IMR-90 (cell line): ENCODE measurements around the gene FNDC11. TPM values are rescaled to one million over a fixed set of nuclear protein-coding genes. Genes with fewer than 3 reads are reported as not detected.

ENCODE experiments used
- ATAC-seq: fragments of 200-7000 bp; cut with Tn5 transposase; 2 replicates; pipeline ENCODE4 v1.9.1; 2020; ENCODE audit warnings: low read depth, mild to moderate bottlenecking, moderate library complexity
- BruUV-seq: library from RNA; stranded (reverse); fragments of 400-500 nt; replicated peaks from 2 replicates; lab custom pipeline; 2021; lab: Mats Ljungman, UMichigan
- CTCF ChIA-PET: fragments of 300-600 bp; formaldehyde crosslinking; extraction: SDS; loops from one replicate; lab custom pipeline; 2021; ENCODE audit warnings: antibody characterized with exemption; lab: Yijun Ruan, JAX
- POLR2A ChIA-PET: fragments of 300-600 bp; sonication (Branson Sonifier 250); formaldehyde crosslinking; loops from one replicate; lab custom pipeline; 2022; ENCODE audit warnings: antibody characterized with exemption; ENCODE audit not compliant: unreplicated experiment; lab: Charles Lee
- DNase-seq: peaks from one replicate; pipeline ENCODE4 v3.0.0; 2013
- H2AFZ ChIP-seq: replicated peaks from 2 replicates; pipeline ENCODE3; 2013; ENCODE audit warnings: low read length, mild to moderate bottlenecking; ENCODE audit not compliant: poor library complexity
- H2AK5ac ChIP-seq: 2 replicates; pipeline ENCODE4 v1.6.1; 2013; ENCODE audit warnings: low read depth, low read length, inconsistent platforms
- H2AK9ac ChIP-seq: replicated peaks from 2 replicates; pipeline ENCODE3; 2013; ENCODE audit warnings: mild to moderate bottlenecking, low read depth, low read length, moderate library complexity; ENCODE audit not compliant: poor library complexity
- H2BK120ac ChIP-seq: 2 replicates; pipeline ENCODE4 v1.6.1; 2013; ENCODE audit warnings: low read depth, low read length, inconsistent platforms
- H2BK15ac ChIP-seq: 3 replicates; pipeline ENCODE4 v1.6.1; 2013; ENCODE audit warnings: low read depth, low read length, inconsistent platforms
- H2BK20ac ChIP-seq: 2 replicates; pipeline ENCODE4 v1.6.1; 2013; ENCODE audit warnings: low read depth, mild to moderate bottlenecking, inconsistent platforms, low read length, moderate library complexity
- H2BK5ac ChIP-seq: 2 replicates; pipeline ENCODE4 v1.6.1; 2013; ENCODE audit warnings: mild to moderate bottlenecking, low read depth, low read length, inconsistent platforms; ENCODE audit not compliant: poor library complexity, severe bottlenecking
- H3K14ac ChIP-seq: replicated peaks from 2 replicates; pipeline ENCODE4 v1.6.1; 2013; ENCODE audit warnings: low read depth, low read length, inconsistent platforms
- H3K18ac ChIP-seq: 2 replicates; pipeline ENCODE4 v1.6.1; 2013; ENCODE audit warnings: low read depth, low read length, control low read depth
- H3K23ac ChIP-seq: 2 replicates; pipeline ENCODE4 v1.6.1; 2013; ENCODE audit warnings: low read depth, low read length, inconsistent platforms
- H3K27ac ChIP-seq: 2 replicates; pipeline ENCODE4 v1.5.1; 2013; ENCODE audit warnings: mild to moderate bottlenecking, control low read depth, low read length; ENCODE audit not compliant: insufficient read depth
- H3K27me3 ChIP-seq: 2 replicates; pipeline ENCODE4 v1.6.1; 2013; ENCODE audit warnings: low read length; ENCODE audit not compliant: control insufficient read depth, insufficient read depth
- H3K36me3 ChIP-seq: 2 replicates; pipeline ENCODE4 v1.6.1; 2013; ENCODE audit warnings: low read length, mixed read lengths; ENCODE audit not compliant: control insufficient read depth, insufficient read depth
- H3K4ac ChIP-seq: 2 replicates; pipeline ENCODE4 v1.6.1; 2013; ENCODE audit warnings: low read depth, low read length, inconsistent platforms
- H3K4me1 ChIP-seq: 2 replicates; pipeline ENCODE4 v1.6.1; 2013; ENCODE audit warnings: low read length, mixed read lengths; ENCODE audit not compliant: control insufficient read depth, insufficient read depth
- H3K4me2 ChIP-seq: 2 replicates; pipeline ENCODE4 v1.6.1; 2013; ENCODE audit warnings: low read depth, mild to moderate bottlenecking, control low read depth, low read length, moderate library complexity
- H3K4me3 ChIP-seq: 2 replicates; pipeline ENCODE4 v1.5.1; 2013; ENCODE audit warnings: low read depth, mild to moderate bottlenecking, control low read depth, low read length, moderate library complexity; ENCODE audit not compliant: insufficient read depth
- H3K56ac ChIP-seq: 2 replicates; pipeline ENCODE4 v1.6.1; 2013; ENCODE audit warnings: low read length, inconsistent platforms; ENCODE audit not compliant: insufficient read depth; ENCODE audit errors: extremely low read depth
- H3K79me1 ChIP-seq, 2 experiments: 2 replicates each; pipeline ENCODE4 v1.6.1; 2013; ENCODE audit warnings: low read length in 2 of 2, inconsistent platforms in 1 of 2, low read depth in 1 of 2
- H3K9ac ChIP-seq: 2 replicates; pipeline ENCODE4 v1.6.1; 2013; ENCODE audit warnings: low read depth, low read length, control low read depth
- H3K9me1 ChIP-seq: 2 replicates; pipeline ENCODE4 v1.6.1; 2013; ENCODE audit warnings: low read length, inconsistent platforms; ENCODE audit not compliant: insufficient read depth
- H3K9me3 ChIP-seq: 2 replicates; pipeline ENCODE4 v1.6.1; 2013; ENCODE audit warnings: low read length; ENCODE audit not compliant: control insufficient read depth, insufficient read depth
- H4K20me1 ChIP-seq: 2 replicates; pipeline ENCODE4 v1.6.1; 2013; ENCODE audit warnings: low read length, inconsistent platforms; ENCODE audit not compliant: insufficient read depth
- H4K5ac ChIP-seq: 2 replicates; pipeline ENCODE4 v1.6.1; 2013; ENCODE audit warnings: mild to moderate bottlenecking, low read depth, low read length, control low read depth
- H4K8ac ChIP-seq, 2 experiments: 2 replicates each; pipeline ENCODE4 v1.6.1; 2013; ENCODE audit warnings: low read depth in 2 of 2, low read length in 2 of 2, control low read depth in 1 of 2, inconsistent platforms in 1 of 2
- H4K91ac ChIP-seq: 2 replicates; pipeline ENCODE4 v1.6.1; 2013; ENCODE audit warnings: low read depth, low read length, inconsistent platforms; ENCODE audit not compliant: insufficient read depth
- BHLHE40 ChIP-seq: fragments of 150-350 bp; IDR thresholded peaks from 2 replicates; pipeline ENCODE4 v1.6.1; 2016; ENCODE audit warnings: mild to moderate bottlenecking, low read depth, low read length
- CEBPB ChIP-seq: IDR thresholded peaks from 2 replicates; pipeline ENCODE4 v1.6.1; 2012; ENCODE audit warnings: low read depth, low read length, improper control_type of control experiment
- CHD1 ChIP-seq: IDR thresholded peaks from 2 replicates; pipeline ENCODE4 v1.6.1; 2012; ENCODE audit warnings: low read depth, low read length, improper control_type of control experiment
- FOS ChIP-seq: fragments of 150-350 bp; IDR thresholded peaks from 2 replicates; pipeline ENCODE4 v1.6.1; 2016; ENCODE audit warnings: low read depth, low read length
- MAFK ChIP-seq: IDR thresholded peaks from 2 replicates; pipeline ENCODE4 v1.6.1; 2012; ENCODE audit warnings: low read depth, low read length, improper control_type of control experiment
- MAZ ChIP-seq: IDR thresholded peaks from 2 replicates; pipeline ENCODE4 v1.6.1; 2012; ENCODE audit warnings: low read depth, mild to moderate bottlenecking, low read length, improper control_type of control experiment, moderate library complexity, borderline replicate concordance
- MXI1 ChIP-seq: IDR thresholded peaks from 2 replicates; pipeline ENCODE4 v1.6.1; 2012; ENCODE audit warnings: low read depth, mild to moderate bottlenecking, low read length, moderate library complexity, borderline replicate concordance
- NFE2L2 ChIP-seq: fragments of 150-350 bp; IDR thresholded peaks from 2 replicates; pipeline ENCODE4 v1.6.1; 2016; ENCODE audit warnings: low read depth, mild to moderate bottlenecking, low read length
- RCOR1 ChIP-seq: IDR thresholded peaks from 2 replicates; pipeline ENCODE4 v1.6.1; 2012; ENCODE audit warnings: mild to moderate bottlenecking, low read length, improper control_type of control experiment; ENCODE audit not compliant: insufficient replicate concordance
- RFX5 ChIP-seq: IDR thresholded peaks from 2 replicates; pipeline ENCODE4 v1.8.0; 2012; ENCODE audit warnings: low read depth, mild to moderate bottlenecking, low read length, moderate library complexity
- SMC3 ChIP-seq: fragments of 150-350 bp; IDR thresholded peaks from 2 replicates; pipeline ENCODE4 v1.6.1; 2016; ENCODE audit warnings: low read depth, mild to moderate bottlenecking, antibody characterized with exemption, low read length, moderate library complexity
- WGBS, 2 experiments: methylation state at CpG; one replicate each; pipeline versions ENCODE4 v1.1.5 to v1.1.7; 2013; ENCODE audit warnings: missing lambda C conversion rate in 2 of 2; ENCODE audit not compliant: insufficient read length in 1 of 2; ENCODE audit errors: extremely low coverage in 2 of 2; 5-methylcytosine and 5-hydroxymethylcytosine counted together
- dilution Hi-C: fragments of 300-500 bp; cut with HindIII; formaldehyde crosslinking; loops from one replicate; pipeline ENCODE4 v1.14.3; 2018; ENCODE audit warnings: low sequenced_read_pairs; ENCODE audit not compliant: unreplicated experiment
- in situ Hi-C: fragments of 300-500 bp; cut with MboI; formaldehyde crosslinking; loops from 3 replicates; pipeline ENCODE4 v1.14.3; 2019; ENCODE audit warnings: low sequenced_read_pairs, inconsistent platforms, mixed read lengths
- intact Hi-C: fragments of 100-400 bp; cut with micrococcal nuclease; formaldehyde crosslinking; loops from 2 replicates; pipeline ENCODE4 v1.10.0; 2022
- polyA plus RNA-seq, 3 experiments: library from polyadenylated mRNA; depleted of rRNA; stranded (reverse); fragments of >200 nt; gene quantifications; 2 replicates each; pipeline ENCODE4 v1.2.3, GENCODE V29; 2012; ENCODE audit warnings: low replicate concordance in 1 of 3
- total RNA-seq: library from RNA; depleted of rRNA; stranded (reverse); fragments of >200 nt; gene quantifications from 2 replicates; pipeline ENCODE4 v1.2.3, GENCODE V29; 2012
- TF ChIP-seq, protein P1 (sequence below): fragments of 150-350 bp; IDR thresholded peaks from 2 replicates; pipeline ENCODE4 v1.6.1; 2017; ENCODE audit warnings: mild to moderate bottlenecking, antibody characterized with exemption, low read length, low read depth

The FNDC11 gene
- total and polyA plus RNA-seq, 2 of the 4 experiments (the other 2 are of a cell fraction): 0.36 to 1.0 TPM

DNA sequence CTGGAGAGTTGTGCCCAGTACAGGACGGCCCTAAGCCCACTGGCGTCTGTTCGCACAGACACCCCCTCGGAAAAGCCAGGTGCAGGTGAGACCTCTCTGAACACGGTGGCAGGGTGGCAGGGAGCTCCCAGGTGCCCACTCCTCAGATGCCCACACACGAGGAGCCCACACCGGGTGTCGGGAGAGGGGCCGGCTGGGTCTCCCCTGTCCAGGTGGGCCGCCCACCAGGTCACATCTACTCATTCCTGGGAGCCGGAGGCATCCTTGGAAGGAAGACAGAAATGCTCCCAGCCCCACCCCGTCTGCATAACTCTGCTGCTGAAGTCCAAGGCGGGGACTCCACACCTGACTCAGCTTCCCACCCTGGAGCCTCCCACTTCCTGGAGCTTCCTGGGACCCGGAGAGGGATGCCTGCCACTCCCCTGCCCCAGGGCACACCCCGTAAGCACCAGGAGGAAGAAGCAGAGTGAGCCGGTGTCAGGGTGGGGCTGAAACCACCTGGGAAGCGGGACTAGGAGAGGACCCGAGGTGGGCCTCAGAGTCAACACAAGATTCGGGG is 8.9 kb upstream of the FNDC11 start:
- no peaks in the 10 kb centered on the region for H3K79me1 ChIP-seq
- no TSS peak for BruUV-seq
- dilution Hi-C loops: no loop called here
- no peak overlapping the region for H2BK5ac ChIP-seq
- in situ Hi-C loops: no loop called here
- no peak overlapping the region for H3K56ac ChIP-seq
- H4K5ac ChIP-seq: no peak overlapping the region
- no peaks in the 10 kb centered on the region for H3K9me1 ChIP-seq
- intact Hi-C loops: no loop called here
- ChIA-PET POLR2A (no interaction called here), CTCF (no interaction called here)
- peaks cover 3% of the 10 kb centered on the region; the same call in 1 of the 2 replicates for H3K4me1 ChIP-seq
- H3K4me3 ChIP-seq: no peak overlapping the region
- H2AK9ac ChIP-seq: no peak overlapping the region
- H4K20me1 ChIP-seq: no peaks in the 10 kb centered on the region
- no peaks in the 10 kb centered on the region for H3K36me3 ChIP-seq
- no peak overlapping the region for H2BK120ac ChIP-seq
- H2BK15ac ChIP-seq: no peak overlapping the region
- H2AK5ac ChIP-seq: no peak overlapping the region
- no peak overlapping the region for H3K27ac ChIP-seq
- no peaks in the 10 kb centered on the region for H3K9me3 ChIP-seq
- H3K9ac ChIP-seq: no peak overlapping the region
- H3K27me3 ChIP-seq: peaks cover 38% of the 10 kb centered on the region
- H3K4ac ChIP-seq: no peak overlapping the region
- H3K18ac ChIP-seq: no peak overlapping the region
- no peak overlapping the region for H3K14ac ChIP-seq
- H2AFZ ChIP-seq: no peak overlapping the region
- 60% methylated on average over 2 of the region's 19 CpGs; no CpG with 5 or more reads in 1 of the 2 experiments for WGBS, 2 experiments
- H3K4me2 ChIP-seq: no peak overlapping the region
- TF ChIP-seq NFE2L2: no peak
- no peak for TF ChIP-seq CHD1
- no peak for TF ChIP-seq MXI1
- no peak for TF ChIP-seq CEBPB
- no peak for TF ChIP-seq RFX5
- TF ChIP-seq FOS: no peak
- TF ChIP-seq SMC3: no peak
- TF ChIP-seq MAZ: no peak
- no peak for TF ChIP-seq RCOR1
- TF ChIP-seq, protein P1, sequence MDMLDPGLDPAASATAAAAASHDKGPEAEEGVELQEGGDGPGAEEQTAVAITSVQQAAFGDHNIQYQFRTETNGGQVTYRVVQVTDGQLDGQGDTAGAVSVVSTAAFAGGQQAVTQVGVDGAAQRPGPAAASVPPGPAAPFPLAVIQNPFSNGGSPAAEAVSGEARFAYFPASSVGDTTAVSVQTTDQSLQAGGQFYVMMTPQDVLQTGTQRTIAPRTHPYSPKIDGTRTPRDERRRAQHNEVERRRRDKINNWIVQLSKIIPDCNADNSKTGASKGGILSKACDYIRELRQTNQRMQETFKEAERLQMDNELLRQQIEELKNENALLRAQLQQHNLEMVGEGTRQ: no peak
- TF ChIP-seq MAFK: no peak
- TF ChIP-seq BHLHE40: no peak
- ATAC-seq (no peak), DNase-seq (no peak)
- H3K23ac ChIP-seq: no peak overlapping the region
- no peak overlapping the region for H4K8ac ChIP-seq
- H2BK20ac ChIP-seq: no peak overlapping the region
- no peak overlapping the region for H4K91ac ChIP-seq
